Measurements from ENCODE around the gene PROM2.

DNA sequence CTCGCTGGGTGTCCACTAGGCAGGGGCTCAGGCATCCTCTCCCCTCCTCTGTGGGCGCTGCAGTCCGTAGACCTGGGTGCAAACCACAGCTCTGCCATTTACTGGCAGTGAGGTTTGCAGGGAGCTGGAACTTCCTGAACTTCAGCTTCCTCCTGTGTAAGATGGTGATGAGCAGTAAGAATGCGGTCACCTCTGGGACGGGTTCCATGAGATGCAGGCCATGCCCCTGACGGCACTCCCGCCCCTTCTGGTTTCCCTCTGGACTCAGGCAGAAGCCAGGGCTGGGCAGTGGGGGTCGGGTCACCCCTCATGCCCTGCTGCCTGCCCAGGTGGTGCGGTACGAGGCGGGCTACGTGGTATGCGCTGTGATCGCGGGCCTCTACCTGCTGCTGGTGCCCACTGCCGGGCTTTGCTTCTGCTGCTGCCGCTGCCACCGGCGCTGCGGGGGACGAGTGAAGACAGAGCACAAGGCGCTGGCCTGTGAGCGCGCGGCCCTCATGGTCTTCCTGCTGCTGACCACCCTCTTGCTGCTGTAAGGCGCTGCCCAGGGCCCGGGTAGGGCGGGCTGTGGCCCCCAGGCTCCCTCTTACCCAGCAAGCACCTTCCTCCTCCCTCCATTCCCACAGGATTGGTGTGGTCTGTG, 1.5 kb downstream of the PROM2 start:
- no peak for TF ChIP-seq CTCF (IDR thresholded peaks at IDR 0.05)
- no peak for TF ChIP-seq POLR2A (IDR thresholded peaks at IDR 0.05)
